Kidney glomerular epithelial cell (primary cell): ENCODE measurements around the gene GTF2I.
A peak's percentile ranks its signal among the peaks of the same experiment; 100 is the strongest.
"Not testable (repeated sequence)": the region's sequence is repeated elsewhere in the genome, so short reads cannot be mapped to it uniquely, and the experiment has no call there.

Experiments
- DNase-seq: peaks from one replicate; lab custom pipeline; 2025; lab: John Stamatoyannopoulos, UW

The GTF2I gene

DNA sequence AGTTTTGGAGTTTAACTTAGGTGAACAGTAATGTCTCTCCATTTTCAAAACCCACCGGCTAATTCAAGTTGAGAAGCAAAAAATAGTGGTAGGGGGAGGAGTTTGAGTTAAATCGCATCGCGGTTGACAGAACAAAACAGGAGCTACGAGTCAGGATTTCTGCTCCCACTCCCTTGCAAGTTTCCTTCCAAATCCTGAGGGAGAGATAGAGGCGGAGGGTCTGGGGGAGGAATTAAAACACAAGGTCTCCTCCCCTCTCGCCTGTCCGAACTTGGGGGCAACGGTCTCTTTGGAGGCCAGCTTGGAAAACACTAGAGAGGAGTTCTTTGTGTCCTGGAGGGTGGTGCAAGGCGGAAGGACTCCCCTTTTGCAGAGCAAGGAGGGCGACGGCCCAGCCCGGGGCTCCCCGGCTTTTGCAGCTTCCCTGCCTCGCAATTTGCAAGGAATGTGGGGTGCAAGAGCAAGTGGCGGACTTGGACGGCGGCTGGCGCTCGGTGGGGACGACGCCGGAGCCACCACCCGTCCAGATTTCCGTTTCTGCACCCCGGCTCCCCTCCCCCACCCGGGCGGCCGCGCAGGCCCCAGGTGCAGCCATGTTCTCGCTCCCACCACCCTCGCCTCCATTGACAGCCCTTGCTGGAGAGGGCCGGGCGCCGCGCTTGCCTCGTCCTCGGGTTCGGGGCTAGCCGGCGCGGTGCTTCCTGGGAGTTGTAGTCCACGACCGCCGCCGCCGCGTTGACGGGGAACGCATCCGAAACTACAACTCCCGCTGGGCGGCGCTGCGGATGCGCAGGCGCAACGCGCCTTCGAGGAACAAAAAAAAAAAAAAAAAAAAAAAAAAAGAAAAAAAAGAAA is 454 bp upstream of the GTF2I start:
- peak; percentile 87 for DNase-seq

DNA sequence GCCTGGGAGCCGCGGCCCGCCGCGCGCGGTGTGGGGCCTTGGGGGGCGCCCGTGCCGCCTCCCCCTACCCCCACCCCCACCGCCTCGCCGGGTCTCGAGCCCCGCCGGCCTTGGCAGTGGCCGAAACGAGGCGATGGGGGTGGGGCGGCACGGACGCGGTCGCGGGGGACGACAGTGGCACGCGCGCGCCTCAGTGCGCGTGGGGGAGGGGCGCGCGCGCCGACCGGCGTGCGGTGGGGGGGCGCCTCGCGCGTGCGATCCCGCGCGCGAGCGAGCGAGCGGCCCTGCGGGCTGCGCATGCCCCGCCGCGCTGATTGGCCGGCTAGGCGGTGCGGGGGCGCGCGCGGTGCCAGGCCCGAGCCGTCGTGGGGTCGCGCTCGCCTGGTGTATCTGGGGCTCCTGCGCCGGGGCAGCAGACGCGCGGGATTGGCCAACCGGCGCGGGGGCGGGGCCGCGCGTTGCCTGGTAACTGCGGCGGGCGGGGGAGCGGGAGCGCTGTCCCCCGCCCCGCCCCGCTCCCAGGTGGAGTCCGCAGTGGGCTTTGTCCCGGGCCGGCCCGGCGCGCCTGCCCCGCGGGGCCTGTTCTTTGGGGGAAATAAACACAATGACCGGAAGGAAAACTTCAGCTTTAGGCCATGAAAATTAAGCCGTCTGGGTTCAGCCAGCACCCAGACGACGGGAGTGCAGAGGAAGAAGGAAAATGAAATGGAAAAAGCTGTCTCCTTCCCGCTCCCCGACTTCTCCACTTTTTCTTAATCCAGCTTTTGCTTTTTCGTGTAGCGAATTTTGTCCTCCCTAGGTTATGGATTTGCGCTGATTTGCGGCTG is 873 bp downstream of the GTF2I start:
- DNase-seq = peak; percentile 88

DNA sequence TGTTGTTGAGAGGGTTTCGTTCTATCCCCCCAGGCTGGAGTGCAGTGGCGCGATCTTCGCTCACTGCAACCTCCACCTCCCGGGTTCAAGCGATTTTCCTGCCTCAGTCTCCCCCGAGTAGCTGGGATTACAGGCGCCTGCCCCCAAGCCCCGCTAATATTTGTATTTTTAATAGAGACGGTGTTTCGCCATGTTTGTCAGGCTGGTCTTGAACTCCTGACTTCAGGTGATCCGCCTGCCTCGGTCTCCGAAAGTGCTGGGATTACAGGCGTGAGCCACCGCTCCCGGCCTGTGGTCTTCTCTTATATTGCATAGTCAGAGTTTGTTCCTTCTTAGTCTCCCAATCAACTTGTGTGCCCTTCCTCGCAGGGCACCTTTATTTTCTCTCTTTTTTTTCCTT is 2.7 kb downstream of the GTF2I start:
- not testable (repeated sequence) for DNase-seq

DNA sequence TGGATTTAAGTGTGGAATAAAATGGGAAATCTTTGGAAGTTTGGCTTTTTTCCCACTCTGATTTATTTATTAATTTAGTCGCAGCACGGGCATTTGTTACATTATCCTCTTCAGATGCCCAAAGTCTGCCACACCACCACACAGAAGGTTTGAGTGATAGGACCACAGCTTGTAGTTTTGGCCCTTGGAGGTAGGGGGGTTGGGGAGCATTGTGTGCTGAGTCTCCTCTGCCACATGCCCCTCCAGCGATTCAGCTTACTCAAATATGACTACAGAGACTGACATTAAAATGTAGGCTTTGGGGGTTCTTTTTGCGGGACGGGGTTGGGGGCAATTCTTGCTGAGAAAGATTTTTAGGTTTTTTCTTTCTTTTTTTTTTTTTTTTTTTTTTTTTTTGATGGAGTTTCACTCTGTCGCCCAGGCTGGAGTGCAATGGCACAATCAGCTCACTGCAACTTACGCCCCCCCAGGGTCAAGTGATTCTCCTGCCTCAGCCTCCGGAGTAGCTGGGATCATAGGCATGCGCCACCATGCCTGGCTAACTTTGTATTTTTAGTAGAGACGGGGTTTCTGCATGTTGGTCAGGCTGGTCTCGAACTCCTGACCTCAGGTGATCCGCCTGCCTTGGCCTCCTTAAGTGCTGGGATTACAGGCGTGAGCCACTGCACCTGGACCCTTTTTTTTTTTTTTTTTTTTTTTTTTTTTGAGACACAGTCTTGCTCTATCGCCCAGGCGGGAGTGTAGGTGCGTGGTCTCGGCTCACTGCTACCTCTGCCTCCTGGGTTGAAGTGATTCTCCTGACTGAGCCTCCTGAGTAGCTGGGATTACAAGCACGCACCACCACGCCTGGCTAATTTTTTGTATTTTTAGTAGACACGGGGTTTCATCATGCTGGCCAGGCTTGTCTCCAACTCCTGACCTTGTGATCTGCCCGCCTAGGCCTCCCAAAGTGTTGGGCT is 4.6 kb downstream of the GTF2I start:
- peak; percentile 42 for DNase-seq

DNA sequence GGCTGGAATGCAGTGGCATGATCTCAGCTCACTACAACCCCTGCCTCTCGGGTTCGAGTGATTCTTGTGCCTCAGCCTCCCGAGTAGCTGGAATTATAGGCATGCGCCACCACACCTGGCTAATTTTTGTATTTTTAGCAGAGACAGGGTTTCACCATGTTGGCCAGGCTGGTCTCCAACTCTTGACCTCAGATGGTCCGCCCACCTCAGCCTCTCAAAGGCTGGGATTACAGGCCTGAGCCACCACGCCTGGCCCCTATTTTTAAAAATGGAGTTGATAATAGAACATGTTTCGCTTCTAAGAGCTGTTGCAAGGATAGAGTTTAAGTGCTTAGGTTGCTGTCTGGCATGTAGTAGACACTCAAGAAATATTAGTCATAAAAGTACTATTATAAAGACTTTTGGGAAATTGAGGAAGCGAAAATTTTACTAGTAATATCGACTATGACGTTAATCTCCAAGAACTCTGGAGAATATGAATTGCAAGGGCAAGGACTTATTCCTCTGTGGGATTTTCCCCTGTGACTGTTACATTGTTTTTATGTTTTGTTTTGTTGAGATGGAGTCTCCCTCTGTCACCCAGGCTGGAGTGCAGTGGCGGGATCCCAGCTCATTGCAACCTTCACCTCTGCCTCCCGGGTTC is 7.9 kb downstream of the GTF2I start:
- DNase-seq = no peak

DNA sequence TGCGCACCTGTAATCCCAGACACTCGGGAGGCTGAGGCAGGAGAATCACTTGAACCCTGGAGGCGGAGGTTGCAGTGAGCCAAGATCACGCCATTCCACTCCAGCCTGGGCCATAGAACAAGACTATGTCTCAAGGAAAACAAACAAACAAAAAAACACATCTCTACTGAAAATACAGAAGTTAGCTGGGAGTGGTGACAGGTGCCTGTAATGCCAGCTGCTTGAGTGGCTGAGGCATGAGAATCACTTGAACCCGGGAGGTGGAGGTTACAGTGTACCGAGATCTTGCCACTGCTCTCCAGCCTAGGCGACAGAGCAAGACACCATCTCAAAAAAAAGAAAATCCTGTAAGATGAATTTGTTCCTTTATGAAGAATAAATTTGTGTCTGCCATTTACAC is 9.5 kb downstream of the GTF2I start:
- not testable (repeated sequence) for DNase-seq

DNA sequence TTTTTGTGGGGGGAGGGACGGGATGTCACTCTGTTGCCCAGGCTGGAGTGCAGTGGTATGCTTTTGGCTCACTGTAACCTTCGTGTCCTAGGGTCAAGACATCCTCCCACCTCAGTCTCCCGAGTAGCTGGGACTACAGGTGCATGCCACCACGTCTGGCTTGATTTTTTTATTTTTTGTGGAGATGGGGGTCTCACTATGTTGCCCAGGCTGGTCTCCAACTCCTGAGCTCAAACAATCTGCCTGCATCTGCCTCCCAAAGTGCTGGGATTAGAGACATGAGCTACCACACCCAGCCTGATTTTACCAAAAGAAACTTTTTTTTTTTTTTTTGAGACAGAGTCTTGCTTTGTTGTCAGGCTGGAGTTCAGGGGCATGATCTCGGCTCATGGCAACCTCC is 10.0 kb downstream of the GTF2I start:
- DNase-seq = not testable (repeated sequence)

DNA sequence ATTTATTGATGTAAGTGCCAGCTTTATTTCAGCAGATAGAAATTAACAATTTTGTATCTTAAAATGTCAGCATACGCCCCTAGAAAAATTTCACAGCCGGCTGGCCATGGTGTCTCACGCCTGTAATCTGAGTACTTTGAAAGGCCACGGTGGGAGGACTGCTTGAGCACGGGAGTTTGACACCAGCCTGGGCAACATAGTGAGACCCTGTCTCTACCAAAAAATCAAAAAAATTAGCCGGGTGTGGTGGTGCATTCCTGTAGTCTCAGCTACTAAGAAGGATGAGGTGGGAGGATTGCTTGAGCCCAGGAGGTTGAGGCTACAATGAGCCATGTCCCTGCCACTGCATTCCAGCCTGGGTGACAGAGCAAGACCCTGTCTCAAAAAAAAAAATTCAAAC is 14.1 kb downstream of the GTF2I start:
- no peak for DNase-seq

DNA sequence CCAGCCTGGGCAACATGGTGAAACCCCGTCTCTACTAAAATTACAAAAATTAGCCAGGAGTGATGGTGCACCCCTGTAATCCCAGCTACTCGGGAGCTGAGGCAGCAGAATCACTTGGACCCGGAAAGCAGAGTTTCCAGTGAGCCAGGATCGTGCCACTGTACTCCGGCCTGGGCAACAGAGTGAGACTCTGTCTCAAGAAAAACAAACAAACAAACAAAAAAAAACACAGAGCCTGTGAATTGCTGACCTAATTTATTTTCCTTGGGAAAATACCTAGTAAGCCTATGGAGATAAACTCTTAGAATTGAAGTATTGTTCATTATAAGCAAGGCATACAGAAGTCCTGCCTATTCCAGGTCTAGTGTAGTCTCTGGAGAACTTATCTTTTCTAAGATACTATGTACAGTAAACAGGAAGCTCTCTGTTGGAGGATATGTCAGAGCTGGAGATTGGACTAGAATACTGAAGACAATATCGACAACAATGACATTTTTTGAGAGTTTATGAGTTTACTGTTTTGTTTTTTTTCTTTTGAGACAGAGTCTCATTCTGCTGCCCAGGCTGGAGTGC is 14.9 kb downstream of the GTF2I start:
- no peak for DNase-seq

DNA sequence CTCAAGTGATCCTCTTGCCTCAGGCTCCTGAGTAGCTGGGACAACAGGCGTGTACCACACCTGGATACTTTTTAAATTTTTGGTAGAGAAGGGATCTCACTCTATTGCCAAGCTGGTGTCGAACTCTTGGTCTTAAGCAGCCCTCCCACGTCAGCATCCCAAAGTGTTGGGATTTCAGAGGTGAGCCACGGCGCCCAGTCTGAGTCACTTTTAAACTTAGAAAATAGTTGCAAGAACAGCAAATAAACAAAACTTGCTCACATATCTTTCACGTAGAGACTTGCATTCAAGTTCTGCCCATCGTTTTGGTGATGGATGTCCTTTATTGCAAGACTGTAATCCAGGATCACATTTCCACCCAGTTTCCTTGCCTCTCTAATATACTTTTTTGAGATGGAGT is 16.6 kb downstream of the GTF2I start:
- no peak for DNase-seq

DNA sequence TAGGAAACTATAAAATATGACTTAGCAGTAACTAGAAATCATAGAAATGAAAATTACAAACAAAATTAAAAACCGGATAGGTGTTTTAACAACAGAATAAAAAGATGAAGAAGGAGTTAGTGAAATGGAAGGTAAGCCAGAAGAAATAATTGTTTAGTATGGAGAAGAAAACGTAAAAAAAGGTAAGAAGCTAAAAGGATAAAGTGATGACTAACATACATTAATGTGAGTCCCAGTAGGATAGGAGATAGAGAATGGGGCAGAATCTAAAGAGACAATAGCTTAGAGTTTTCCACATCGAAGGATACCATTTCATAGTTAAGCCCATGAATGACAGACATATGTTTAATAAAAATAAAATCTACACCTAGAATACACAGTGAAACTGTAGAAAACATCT is 25.3 kb downstream of the GTF2I start:
- no peak for DNase-seq

DNA sequence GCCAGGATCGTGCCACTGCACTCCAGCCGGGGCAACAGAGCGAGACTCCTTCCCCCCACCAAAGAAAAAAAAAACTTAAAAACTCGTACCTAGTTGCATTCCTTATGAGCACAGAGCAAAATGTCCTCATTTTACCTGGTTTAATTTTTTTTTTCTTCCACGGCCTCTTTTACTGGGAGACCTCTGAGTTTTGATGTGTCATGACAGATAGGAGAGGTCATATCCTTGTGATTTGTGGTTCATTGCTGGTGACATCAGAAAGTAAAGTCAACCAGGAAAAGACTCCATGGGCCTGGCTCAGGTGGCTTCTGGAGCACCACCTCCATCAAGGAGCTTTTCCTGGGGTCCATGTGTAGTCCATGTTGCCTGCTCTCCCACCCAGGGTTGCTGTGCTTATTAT is 26.3 kb downstream of the GTF2I start:
- no peak for DNase-seq

DNA sequence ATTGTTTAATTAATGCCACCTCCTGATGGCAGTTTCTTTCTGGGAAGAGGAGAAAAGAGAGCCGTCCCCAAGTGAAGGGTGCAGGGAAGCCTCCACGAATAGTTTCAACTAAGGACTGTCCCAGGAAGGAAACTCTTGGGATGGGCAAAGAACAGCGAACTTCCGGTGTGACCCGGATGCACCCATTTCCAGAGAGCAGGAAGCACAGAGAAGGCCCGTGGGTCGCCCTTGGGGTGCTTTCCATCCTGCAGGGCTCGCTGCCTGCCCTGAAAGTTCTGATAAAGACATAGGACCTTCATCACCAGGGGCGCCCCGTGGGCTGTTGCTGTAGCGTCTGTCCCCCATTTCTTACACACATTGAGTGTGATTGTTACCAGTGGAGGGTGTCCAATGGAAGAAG is 27.0 kb downstream of the GTF2I start:
- no peak for DNase-seq

DNA sequence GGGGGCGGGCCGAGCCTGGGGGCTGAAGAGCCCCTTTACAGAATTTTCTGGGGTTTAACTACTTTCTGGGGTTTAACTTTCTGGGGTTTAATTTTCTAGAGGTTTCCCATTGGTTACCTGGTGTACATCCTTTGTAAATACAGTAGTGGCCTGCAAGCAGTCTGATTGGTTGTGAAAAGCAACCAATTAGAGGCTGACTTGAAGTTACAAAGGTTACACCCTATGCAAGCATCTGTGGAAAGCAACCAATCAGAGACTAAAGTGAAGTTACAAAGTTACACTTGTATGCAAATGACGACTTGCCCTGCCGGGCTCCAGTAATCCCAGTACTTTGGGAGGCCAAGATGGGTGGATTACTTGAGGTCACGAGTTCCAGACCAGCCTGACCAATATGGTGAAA is 27.4 kb downstream of the GTF2I start:
- no peak for DNase-seq

DNA sequence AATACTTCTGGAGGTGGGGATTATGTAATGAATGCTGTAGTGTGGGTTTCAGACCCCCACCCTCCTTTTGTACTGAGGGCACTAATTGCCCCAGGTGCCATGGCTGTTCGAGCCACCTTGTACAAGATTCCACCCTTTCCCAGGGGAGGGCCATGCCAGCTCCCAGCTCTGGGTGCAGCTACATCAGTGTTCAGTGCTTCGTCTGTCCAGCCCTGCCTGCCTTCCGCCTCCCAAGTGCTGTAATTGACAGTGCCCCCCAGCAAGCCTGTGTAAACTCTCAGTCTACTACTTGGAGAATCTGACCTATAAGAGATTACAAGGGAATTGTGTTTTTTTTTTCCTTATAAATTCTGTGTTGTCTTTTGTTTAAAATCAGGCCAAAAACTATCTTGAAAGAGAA is 33.0 kb downstream of the GTF2I start:
- DNase-seq = no peak

DNA sequence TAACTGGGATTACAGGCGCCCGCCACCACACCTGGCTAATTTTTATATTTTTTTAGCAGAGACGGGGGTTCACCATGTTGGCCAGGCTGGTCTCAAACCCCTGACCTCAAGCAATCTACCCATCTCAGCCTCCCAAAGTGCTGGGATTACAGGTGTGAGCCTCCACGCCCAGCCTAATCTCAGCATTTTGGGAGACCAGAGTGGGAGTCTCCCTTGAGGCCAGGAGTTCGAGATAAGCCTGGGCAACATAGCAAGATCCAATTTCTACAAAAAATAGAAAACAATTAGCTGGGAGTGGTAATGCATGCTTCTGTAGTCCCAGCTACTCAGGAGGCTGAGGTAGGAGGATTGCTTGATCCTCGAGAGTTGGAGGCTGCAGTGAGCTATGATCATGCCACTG is 46.9 kb downstream of the GTF2I start:
- DNase-seq = not testable (repeated sequence)

DNA sequence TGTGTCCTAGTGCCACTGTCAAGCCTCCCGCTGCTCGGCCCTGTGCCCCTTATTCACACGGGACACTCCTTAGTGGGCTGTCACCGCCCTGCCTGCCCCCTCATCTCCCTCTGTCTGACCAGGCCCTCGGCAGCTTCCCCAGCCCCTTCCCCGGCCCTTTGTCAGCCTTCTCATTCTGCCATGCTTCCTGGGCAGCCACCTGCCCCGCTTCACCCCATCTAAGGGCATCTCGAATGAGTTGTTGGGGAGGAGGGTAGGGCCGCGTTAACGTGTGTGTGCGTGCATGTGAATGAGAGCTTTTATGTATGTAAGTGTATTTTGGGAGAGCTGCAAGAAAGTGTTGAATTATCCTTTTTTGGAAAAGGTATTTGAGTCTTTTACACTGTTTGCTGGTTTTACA is 49.7 kb downstream of the GTF2I start:
- DNase-seq = no peak

DNA sequence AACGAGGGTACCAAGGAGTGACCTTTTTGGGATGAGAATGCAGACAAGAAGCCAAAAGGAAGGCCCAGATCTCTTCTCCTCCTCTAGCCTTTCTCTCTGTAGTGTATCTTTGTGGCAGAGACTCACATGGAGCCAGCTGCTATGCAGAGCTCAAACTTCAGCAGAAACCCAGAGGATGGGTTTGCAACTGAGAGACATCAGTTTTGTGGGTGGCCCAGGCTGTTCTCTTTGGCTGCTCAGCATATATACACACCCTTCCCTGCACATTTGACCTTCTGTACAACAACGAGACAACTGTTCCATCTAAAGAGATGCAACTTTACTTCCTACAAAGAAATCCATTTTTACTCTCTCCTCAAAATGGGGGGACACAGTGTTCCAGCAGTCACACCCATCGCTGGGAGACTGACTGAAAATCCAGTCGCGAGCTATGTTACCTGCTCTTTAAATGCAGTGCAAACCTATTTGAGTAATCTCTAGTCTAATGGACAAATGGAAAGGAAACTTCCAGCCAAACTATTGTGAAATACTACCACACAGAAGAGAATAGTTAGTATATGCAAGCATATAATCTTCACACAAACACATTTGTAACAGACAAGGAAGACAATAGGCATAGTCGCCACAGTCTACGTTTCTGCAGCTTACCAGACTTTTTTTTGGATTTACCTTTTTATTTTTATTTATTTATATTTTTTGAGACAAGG is 51.2 kb downstream of the GTF2I start:
- no peak for DNase-seq

DNA sequence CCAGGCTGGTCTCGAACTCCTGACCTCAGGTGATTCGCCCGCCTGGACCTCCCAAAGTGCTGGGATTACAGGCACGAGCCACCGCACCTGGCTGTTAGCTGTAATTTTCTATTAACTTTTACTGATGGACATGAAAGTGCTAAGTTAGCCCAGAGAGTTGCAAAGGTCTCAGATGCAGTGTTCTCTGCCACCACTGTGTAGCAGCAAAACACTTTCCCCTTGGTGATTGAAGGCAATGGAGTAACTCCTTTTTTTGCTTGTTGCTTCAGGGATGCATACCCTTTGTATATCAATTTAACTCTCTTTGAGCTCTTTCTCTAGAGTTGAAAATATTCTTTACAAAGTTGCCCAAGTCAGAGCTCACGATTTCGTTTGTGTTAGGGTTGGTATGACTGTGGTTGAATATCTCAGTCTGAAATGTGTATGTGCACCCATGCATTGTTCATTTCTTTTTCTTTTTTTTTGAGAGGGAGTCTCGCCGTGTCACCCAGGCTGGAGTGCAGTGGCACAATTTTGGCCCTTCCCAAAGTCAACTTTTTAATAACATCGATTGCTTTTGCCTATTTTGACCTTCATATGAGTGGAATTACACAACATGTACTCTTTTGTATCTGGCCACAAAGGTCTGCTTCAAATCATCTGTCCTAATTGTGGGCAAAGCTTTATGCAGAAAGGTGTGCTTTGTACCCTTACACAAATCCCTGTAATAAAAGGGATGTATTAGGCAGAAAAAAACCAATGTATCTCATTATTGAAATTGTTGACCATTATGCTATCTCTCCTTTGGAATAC is 52.6 kb downstream of the GTF2I start:
- DNase-seq = no peak

DNA sequence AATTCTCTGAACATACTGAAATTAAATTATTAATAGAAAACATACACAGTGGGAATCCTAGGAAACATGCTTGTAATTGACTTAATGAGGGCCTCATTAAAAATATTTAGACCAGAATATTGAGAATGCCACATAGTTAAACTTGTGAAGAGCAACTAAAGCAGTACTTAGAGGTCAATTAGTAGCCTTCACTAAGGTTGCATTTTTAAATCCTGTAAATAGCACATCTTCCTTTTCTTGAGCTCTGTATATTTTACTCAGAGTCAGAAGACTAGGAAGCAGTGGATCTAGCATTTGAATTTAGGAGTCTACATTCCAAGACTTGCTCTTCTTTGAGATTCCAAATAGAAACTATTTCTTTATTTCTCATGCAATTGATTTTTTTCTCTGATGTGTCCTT is 56.0 kb downstream of the GTF2I start:
- no peak for DNase-seq
